ENCODE results near the gene DPM2. TPM values are rescaled to one million over a fixed set of nuclear protein-coding genes. Genes with fewer than 3 reads are reported as not detected.

Gene DPM2
- total RNA-seq, 1 donor from 2014 or later: 17.7 TPM

DNA sequence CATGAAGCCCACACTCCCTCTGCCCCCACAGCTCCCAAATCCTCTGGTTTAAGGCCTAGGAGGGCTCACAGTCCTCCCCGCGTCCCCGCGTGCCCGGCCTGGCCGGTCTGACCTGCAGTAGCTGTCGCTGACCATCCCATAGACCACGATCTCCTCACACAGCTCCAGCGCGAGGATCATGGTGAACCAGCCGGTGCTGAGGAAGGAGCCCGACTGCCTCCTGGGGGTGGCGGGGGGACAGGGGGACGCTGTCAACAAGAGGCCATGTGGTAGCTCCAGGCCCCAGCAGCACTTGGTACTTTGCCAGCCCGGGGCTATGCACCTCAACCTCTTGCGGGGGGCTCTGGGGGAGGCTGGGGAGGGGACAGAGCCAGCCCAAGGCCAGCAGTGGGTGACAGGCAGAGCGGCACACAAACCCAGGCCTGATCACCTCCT, 27.8 kb downstream of the DPM2 start:
- Histone ChIP-seq H3K36me3 (peaks cover 0 to 26% of the 10 kb centered on the region in 2 donors), H3K4me1 (peaks cover 32% of the 10 kb centered on the region), H3K27me3 (no peaks in the 10 kb centered on the region), H3K4me3 (no peak overlapping the region), H3K27ac (no peak overlapping the region), H3K9me3 (no peaks in the 10 kb centered on the region)
- intact Hi-C loops (cut with DNase I): no loop called here
- TF ChIP-seq POLR2AphosphoS5 (IDR thresholded peaks at IDR 0.05; ENCODE audit: insufficient read depth in 1 of 2, low read depth in 1 of 2) (no peak), POLR2A (IDR thresholded peaks at IDR 0.05) (no peak)
- TF ChIP-seq, protein P1, sequence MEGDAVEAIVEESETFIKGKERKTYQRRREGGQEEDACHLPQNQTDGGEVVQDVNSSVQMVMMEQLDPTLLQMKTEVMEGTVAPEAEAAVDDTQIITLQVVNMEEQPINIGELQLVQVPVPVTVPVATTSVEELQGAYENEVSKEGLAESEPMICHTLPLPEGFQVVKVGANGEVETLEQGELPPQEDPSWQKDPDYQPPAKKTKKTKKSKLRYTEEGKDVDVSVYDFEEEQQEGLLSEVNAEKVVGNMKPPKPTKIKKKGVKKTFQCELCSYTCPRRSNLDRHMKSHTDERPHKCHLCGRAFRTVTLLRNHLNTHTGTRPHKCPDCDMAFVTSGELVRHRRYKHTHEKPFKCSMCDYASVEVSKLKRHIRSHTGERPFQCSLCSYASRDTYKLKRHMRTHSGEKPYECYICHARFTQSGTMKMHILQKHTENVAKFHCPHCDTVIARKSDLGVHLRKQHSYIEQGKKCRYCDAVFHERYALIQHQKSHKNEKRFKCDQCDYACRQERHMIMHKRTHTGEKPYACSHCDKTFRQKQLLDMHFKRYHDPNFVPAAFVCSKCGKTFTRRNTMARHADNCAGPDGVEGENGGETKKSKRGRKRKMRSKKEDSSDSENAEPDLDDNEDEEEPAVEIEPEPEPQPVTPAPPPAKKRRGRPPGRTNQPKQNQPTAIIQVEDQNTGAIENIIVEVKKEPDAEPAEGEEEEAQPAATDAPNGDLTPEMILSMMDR (IDR thresholded peaks at IDR 0.05): no peak
- no peak for DNase-seq (ENCODE audit: extremely low spot score in 2 of 2)

DNA sequence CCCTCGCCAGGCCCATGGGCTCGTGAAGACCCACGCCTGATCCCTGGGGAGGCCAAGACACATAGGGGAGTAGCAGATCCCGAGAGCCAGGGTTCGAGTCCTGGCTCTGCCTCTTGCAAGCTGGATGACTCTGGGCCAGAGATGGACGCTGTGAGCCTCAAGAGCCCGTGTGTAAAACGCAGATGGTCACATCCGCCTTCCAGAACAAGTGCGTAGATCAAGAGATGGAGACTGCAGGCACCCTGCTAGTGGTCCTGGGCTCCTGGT, 29.1 kb downstream of the DPM2 start:
- DNase-seq (ENCODE audit: extremely low spot score in 2 of 2): no peak
- no peak for TF ChIP-seq POLR2AphosphoS5 (IDR thresholded peaks at IDR 0.05; ENCODE audit: insufficient read depth in 1 of 2, low read depth in 1 of 2)
- TF ChIP-seq, protein P1 (IDR thresholded peaks at IDR 0.05): no peak
- no peak for TF ChIP-seq POLR2A (IDR thresholded peaks at IDR 0.05)
- intact Hi-C loops (cut with DNase I): no loop called here
- H3K9me3 ChIP-seq: no peaks in the 10 kb centered on the region
- H3K36me3 ChIP-seq: peaks cover 0 to 22% of the 10 kb centered on the region in 2 donors
- peaks cover 40% of the 10 kb centered on the region for H3K4me1 ChIP-seq
- no peak overlapping the region for H3K27ac ChIP-seq
- H3K4me3 ChIP-seq: no peak overlapping the region
- H3K27me3 ChIP-seq: no peaks in the 10 kb centered on the region

DNA sequence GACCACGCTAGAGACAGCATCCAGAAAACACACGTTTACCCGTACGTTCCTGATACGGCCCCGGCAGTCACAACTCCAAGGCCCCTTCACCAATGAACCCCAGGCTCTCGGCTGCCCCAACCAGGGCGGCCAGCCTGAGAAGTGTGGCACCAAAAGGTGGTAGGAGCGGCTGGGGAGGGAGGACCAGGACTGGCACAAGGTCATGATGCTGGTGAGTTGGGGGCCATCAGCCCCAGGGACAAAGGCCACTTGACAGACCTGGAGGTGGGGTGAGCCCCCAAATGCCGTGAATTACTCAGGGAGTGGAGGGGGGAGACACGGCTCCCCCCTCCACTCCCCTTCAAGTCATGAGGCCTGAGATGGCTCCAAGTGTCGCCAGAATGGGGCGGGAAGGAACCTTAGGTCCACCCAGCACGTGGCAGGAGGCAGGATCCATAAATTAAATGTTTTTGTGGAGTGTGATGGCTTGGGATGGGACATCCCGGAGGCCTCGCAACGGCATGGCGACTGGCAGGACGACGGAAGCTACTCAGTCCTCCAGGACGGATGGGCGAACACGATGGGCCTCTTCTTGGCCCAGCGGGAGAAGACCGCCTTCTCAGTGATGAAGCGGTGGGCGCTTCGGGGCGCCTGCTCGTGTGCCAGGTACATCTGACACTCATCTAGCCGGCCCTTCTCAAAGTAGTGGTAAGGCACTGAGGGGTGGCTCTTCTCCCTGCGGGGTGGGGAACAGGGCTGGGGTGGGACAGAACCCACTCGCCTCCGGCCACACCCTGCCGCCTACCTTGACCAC, 29.6 kb downstream of the DPM2 start:
- Histone ChIP-seq H3K4me3 (no peak overlapping the region), H3K4me1 (peaks cover 45% of the 10 kb centered on the region), H3K27ac (peak overlapping the region; percentile 85), H3K36me3 (peaks cover 0 to 19% of the 10 kb centered on the region in 2 donors), H3K27me3 (no peaks in the 10 kb centered on the region), H3K9me3 (no peaks in the 10 kb centered on the region)
- intact Hi-C loops (cut with DNase I): no loop called here
- no peak for DNase-seq (ENCODE audit: extremely low spot score in 2 of 2)
- no peak for TF ChIP-seq POLR2AphosphoS5 (IDR thresholded peaks at IDR 0.05; ENCODE audit: insufficient read depth in 1 of 2, low read depth in 1 of 2)

DNA sequence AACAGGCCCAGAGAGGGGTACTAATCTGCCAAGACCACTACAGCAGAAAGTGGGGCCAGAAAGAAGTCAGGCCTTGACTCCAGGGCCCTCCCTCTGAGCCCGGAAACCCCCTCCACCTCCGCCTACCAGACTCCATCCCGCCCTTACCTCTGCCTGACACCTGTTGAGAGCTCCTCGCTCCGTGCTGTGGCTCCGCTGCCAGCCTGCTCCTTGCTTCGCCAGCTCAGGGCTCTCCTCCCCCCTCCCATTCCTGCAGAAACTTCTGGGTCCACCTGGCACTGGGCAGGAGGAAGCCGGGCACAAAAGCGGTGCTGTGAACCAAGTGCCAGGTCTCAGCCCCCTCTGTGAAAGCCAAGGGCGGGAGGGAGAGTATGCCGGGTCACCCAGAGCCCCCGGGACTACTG, 31.9 kb downstream of the DPM2 start:
- peak overlapping the region; percentile 85 for H3K27ac ChIP-seq
- H3K9me3 ChIP-seq: no peaks in the 10 kb centered on the region
- H3K4me1 ChIP-seq: peaks cover 55% of the 10 kb centered on the region
- no peak for TF ChIP-seq POLR2A (IDR thresholded peaks at IDR 0.05)
- TF ChIP-seq, protein P1 (IDR thresholded peaks at IDR 0.05): no peak
- TF ChIP-seq POLR2AphosphoS5 (IDR thresholded peaks at IDR 0.05; ENCODE audit: insufficient read depth in 1 of 2, low read depth in 1 of 2): no peak
- intact Hi-C loops (cut with DNase I): no loop called here
- H3K36me3 ChIP-seq: peaks cover 0 to 5% of the 10 kb centered on the region in 2 donors
- no peak for DNase-seq (ENCODE audit: extremely low spot score in 2 of 2)
- H3K4me3 ChIP-seq: peak overlapping the region in 1 of 2 donors; percentile 7
- H3K27me3 ChIP-seq: no peaks in the 10 kb centered on the region

DNA sequence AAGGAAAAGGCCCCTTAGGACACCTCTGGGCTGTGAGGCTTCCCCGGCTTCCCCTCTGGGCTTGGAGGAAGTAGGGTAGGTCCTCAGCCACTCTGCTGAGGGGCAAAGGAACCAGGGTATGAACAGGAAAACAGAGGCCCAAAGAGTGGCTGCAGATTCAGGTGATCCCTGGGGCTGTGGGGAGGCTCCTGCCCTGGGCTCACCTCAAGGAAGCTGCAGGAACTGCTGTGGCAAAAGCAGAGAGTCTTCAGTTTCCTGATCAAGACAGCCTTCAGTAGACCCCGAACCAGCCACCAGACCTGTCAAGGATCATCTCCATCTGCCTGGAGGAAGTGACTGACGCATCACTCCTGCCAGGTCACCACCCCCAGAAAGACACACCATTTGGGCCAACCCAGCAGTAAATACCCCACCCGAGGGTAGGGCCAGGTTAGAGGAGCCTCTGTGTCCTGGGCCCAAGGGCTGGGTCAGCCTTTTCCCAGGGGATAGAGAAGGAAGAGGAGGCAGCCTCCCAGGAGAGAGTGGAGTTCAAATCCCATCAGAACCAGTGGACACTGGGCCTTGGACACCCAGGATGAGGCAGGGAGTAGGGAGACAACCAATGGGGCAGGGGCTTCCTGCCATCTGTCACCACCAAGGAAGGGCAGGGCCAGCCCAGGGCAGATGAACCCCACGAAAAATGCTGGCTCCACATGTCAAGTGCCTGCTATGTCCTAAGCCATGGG, 32.5 kb downstream of the DPM2 start:
- H3K36me3 ChIP-seq: peaks cover 0 to 5% of the 10 kb centered on the region in 2 donors
- H3K9me3 ChIP-seq: no peaks in the 10 kb centered on the region
- H3K4me1 ChIP-seq: peaks cover 61% of the 10 kb centered on the region
- TF ChIP-seq POLR2A (IDR thresholded peaks at IDR 0.05) (no peak), POLR2AphosphoS5 (IDR thresholded peaks at IDR 0.05; ENCODE audit: insufficient read depth in 1 of 2, low read depth in 1 of 2) (no peak)
- TF ChIP-seq, protein P1 (IDR thresholded peaks at IDR 0.05): no peak
- intact Hi-C loops (cut with DNase I): no loop called here
- DNase-seq (ENCODE audit: extremely low spot score in 2 of 2): no peak
- H3K4me3 ChIP-seq: peak overlapping the region in 1 of 2 donors; percentile 9
- peak overlapping the region; percentile 85 for H3K27ac ChIP-seq
- H3K27me3 ChIP-seq: no peaks in the 10 kb centered on the region
